ENCODE measurements around the gene ITPRID2. TPM values are rescaled to one million over a fixed set of nuclear protein-coding genes. Genes with fewer than 3 reads are reported as not detected.

ITPRID2 gene
- total RNA-seq: 196 TPM

GRCh38 chr2:181891258-181891965, at the start of gene ITPRID2:
Gene ITPRID2, plus strand, starts transcription at chr2:181891730. Its CDS starts 337 bp downstream, at chr2:181892067.

Other genes with a start within 250 kb of the ITPRID2 start
- gene CERKL, start 234.6 kb upstream of the ITPRID2 start, total RNA-seq: 4.5 TPM
- not detected for gene NEUROD1, start 211.2 kb upstream of the ITPRID2 start, total RNA-seq
- 1.7 TPM for gene PPP1R1C, start 94.1 kb downstream of the ITPRID2 start, total RNA-seq

Measured in metanephros (tissue), 1 donor.